ENCODE data around the gene COL13A1.

The COL13A1 gene

DNA sequence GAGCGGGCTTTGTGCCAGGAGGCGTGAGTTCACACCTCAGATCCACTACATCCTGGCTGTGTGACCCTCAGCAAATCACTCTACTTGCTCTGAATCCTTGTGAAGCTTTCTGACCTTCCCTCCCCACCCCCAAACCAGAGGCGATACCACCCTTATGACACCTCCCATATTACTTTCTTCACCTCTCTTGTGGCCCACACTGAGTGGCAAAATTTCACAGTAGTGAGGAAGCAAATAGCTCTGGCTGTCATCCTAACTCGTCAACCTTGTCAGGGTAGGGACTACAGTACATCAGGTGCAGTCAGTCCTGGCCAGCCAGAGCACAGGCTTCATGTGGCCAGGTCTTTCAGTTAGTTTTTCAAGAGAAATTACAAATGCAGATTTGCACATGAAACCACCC, 19.1 kb downstream of the COL13A1 start:
- TF ChIP-seq ELF4 (IDR thresholded peaks at IDR 0.05) (no peak), FOXA1 (IDR thresholded peaks at IDR 0.05) (no peak), LEF1 (IDR thresholded peaks at IDR 0.05; ENCODE audit: borderline replicate concordance) (no peak), SP1 (IDR thresholded peaks at IDR 0.05) (no peak), BHLHE40 (IDR thresholded peaks at IDR 0.05; ENCODE audit: borderline replicate concordance) (no peak), FOXK2 (IDR thresholded peaks at IDR 0.05) (no peak), ARNT (IDR thresholded peaks at IDR 0.05) (no peak), ZNF384 (IDR thresholded peaks at IDR 0.05) (no peak), NFRKB (IDR thresholded peaks at IDR 0.05) (no peak), SUZ12 (IDR thresholded peaks at IDR 0.05) (no peak), FOXM1 (IDR thresholded peaks at IDR 0.05; ENCODE audit: borderline replicate concordance) (no peak), HDGF (IDR thresholded peaks at IDR 0.05; ENCODE audit: borderline replicate concordance) (no peak), L3MBTL2 (conservative IDR thresholded peaks at IDR 0.05) (no peak), TARDBP (IDR thresholded peaks at IDR 0.05) (no peak), CTBP1 (IDR thresholded peaks at IDR 0.05; ENCODE audit: borderline replicate concordance) (no peak)
- TF ChIP-seq, protein P1, sequence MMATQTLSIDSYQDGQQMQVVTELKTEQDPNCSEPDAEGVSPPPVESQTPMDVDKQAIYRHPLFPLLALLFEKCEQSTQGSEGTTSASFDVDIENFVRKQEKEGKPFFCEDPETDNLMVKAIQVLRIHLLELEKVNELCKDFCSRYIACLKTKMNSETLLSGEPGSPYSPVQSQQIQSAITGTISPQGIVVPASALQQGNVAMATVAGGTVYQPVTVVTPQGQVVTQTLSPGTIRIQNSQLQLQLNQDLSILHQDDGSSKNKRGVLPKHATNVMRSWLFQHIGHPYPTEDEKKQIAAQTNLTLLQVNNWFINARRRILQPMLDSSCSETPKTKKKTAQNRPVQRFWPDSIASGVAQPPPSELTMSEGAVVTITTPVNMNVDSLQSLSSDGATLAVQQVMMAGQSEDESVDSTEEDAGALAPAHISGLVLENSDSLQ (IDR thresholded peaks at IDR 0.05): no peak
- no peak for DNase-seq (ENCODE audit: extremely low spot score)
- CTCF ChIA-PET: no interaction called here
- POLR2A ChIA-PET: no interaction called here

DNA sequence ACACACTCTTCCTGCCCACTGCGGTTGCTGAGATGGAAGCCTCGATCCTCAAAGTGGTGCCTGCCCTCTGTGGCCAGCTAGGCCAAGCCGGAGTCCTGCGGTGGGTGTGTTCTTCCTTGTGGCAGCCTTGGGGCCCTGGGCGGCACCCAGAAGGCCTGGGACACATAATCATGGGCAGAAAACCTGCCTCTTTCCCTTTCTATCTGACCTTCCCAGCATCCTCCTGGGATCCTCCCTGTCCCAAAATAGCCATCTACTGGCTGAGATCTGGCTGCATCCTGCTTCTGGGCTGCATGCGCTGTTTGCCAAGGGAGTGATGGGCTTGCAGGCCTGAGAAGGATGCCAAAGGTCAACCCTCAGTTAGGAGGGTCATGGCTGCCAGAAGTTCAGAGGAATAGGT, 23.9 kb downstream of the COL13A1 start:
- TF ChIP-seq FOXA1 (IDR thresholded peaks at IDR 0.05): no peak
- no peak for TF ChIP-seq TARDBP (IDR thresholded peaks at IDR 0.05)
- no peak for TF ChIP-seq CTBP1 (IDR thresholded peaks at IDR 0.05; ENCODE audit: borderline replicate concordance)
- TF ChIP-seq SP1 (IDR thresholded peaks at IDR 0.05): no peak
- TF ChIP-seq HDGF (IDR thresholded peaks at IDR 0.05; ENCODE audit: borderline replicate concordance): no peak
- TF ChIP-seq LEF1 (IDR thresholded peaks at IDR 0.05; ENCODE audit: borderline replicate concordance): no peak
- no peak for TF ChIP-seq FOXK2 (IDR thresholded peaks at IDR 0.05)
- TF ChIP-seq L3MBTL2 (conservative IDR thresholded peaks at IDR 0.05): no peak
- TF ChIP-seq, protein P1 (IDR thresholded peaks at IDR 0.05): no peak
- TF ChIP-seq SUZ12 (IDR thresholded peaks at IDR 0.05): no peak
- TF ChIP-seq ZNF384 (IDR thresholded peaks at IDR 0.05): no peak
- TF ChIP-seq BHLHE40 (IDR thresholded peaks at IDR 0.05; ENCODE audit: borderline replicate concordance): no peak
- POLR2A ChIA-PET: no interaction called here
- CTCF ChIA-PET: no interaction called here
- DNase-seq (ENCODE audit: extremely low spot score): no peak

DNA sequence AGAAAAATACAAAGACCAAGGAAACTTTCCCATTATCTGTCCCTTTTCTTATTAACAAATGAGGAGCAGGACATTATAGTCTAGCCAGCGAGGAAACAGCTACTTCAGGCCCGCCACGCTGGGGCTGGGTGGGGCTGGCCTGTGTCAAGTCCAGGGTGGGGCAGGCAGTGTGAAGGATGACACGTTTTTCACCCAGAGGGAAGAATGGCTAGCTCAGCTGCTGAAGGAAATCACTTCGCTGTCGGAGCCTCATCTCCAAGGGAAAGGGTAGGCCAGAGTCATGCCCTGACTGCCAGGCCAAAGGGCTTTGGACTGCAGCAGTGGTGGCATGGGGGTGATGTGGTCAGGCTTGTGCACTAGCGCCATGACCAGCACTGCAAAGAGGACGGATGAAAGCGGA, 24.4 kb downstream of the COL13A1 start:
- POLR2A ChIA-PET: no interaction called here
- TF ChIP-seq CTBP1 (IDR thresholded peaks at IDR 0.05; ENCODE audit: borderline replicate concordance): no peak
- TF ChIP-seq L3MBTL2 (conservative IDR thresholded peaks at IDR 0.05): no peak
- CTCF ChIA-PET: no interaction called here
- no peak for DNase-seq (ENCODE audit: extremely low spot score)

DNA sequence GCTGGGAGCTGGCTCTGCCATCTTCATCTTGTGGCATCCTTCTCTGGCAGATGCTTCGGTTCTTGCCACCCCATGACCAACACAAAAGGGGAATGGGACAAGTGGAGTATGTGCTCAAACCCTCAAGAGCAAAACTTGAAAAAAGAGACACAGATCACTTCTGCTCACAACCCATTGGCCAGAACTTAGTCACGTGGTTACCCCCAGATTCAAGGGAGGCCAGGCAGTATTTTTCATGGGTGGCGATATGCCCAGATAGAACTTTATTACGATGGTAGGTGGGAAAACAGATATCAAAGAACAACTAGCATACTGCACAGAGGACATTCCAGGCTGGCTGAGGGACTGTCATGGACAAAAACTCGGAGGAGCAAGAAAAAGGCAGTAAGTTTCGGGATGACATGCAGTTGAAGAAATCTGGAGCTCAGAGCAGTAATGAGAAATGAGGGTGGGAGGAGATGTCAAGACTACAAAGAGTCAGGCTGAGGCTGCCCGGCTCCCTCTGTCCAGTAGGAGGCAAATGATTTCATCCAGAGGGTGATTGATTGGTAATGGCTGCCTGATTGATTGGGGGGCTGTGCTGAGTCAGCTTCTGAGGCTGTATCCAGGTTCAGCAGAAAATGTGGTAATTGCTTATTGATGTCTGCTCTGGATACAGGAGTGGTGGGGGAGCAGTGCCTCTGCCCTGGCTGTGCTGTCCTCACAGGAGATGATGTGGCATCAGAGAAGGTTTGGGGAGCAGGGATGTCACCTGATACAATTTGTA, 25.3 kb downstream of the COL13A1 start:
- CTCF ChIA-PET: interaction anchor here (0.7 to 1.0 kb wide), 4 partner anchors 9 to 389 kb away, joined by 3 read pairs; no protein-coding TSS in a partner anchor
- TF ChIP-seq, protein P1 (IDR thresholded peaks at IDR 0.05): peak; percentile 49
- no peak for TF ChIP-seq FOXK2 (IDR thresholded peaks at IDR 0.05)
- POLR2A ChIA-PET: no interaction called here
- no peak for DNase-seq (ENCODE audit: extremely low spot score)

DNA sequence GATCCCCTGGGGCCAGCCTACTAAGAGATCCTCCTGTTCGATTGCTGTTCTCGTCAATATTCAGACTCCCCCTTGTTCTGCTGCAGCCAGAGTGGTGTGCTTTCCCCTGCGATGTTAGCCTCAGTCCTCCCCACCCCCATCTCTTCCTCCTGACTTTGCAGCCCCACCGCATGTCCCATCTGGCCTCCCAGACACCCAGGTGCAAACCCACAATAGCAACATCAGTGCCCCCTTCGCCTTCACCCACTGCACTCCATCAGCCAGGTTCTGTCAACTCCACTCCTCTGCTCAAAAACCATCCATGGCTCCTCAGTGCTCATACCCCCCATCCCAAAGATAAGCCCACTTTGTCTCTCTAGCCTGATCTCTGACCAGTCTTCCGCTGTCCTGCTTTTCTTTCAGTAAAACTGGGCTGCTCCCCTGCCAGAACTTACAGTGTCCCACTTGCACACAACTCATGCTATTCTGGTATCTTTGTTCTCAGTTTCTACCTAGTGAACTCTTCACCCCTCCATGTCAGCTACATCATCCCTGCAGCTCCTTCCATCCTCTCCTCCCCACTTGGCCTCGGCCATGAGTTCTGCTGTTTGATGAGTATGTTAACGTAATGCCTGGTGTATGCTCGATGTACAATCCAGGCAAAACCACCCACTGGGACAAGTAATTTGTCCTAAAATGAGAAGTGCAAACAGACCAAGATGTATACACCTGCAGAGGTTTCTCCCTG, 26.6 kb downstream of the COL13A1 start:
- CTCF ChIA-PET: interaction anchor here (1.0 kb wide), 1 partner anchor 12 kb away, joined by 3 read pairs; no protein-coding TSS in a partner anchor
- DNase-seq (ENCODE audit: extremely low spot score): no peak
- TF ChIP-seq BHLHE40 (IDR thresholded peaks at IDR 0.05; ENCODE audit: borderline replicate concordance) (no peak), FOXA1 (IDR thresholded peaks at IDR 0.05) (no peak), NFRKB (IDR thresholded peaks at IDR 0.05) (no peak), SUZ12 (IDR thresholded peaks at IDR 0.05) (no peak), TARDBP (IDR thresholded peaks at IDR 0.05) (no peak), ARNT (IDR thresholded peaks at IDR 0.05) (no peak), L3MBTL2 (conservative IDR thresholded peaks at IDR 0.05) (no peak), CTBP1 (IDR thresholded peaks at IDR 0.05; ENCODE audit: borderline replicate concordance) (no peak), LEF1 (IDR thresholded peaks at IDR 0.05; ENCODE audit: borderline replicate concordance) (no peak), ZNF384 (IDR thresholded peaks at IDR 0.05) (no peak), FOXM1 (IDR thresholded peaks at IDR 0.05; ENCODE audit: borderline replicate concordance) (no peak), ELF4 (IDR thresholded peaks at IDR 0.05) (no peak), HDGF (IDR thresholded peaks at IDR 0.05; ENCODE audit: borderline replicate concordance) (no peak), SP1 (IDR thresholded peaks at IDR 0.05) (no peak), FOXK2 (IDR thresholded peaks at IDR 0.05) (no peak)
- TF ChIP-seq, protein P1 (IDR thresholded peaks at IDR 0.05): no peak
- POLR2A ChIA-PET: no interaction called here

Measured in HEK293T (cell line).